Left renal pelvis (tissue), 4 donors: Measurements from ENCODE around the gene SLC16A3. TPM values are rescaled to one million over a fixed set of nuclear protein-coding genes. Genes with fewer than 3 reads are reported as not detected.
"Not testable (repeated sequence)": the region's sequence is repeated elsewhere in the genome, so short reads cannot be mapped to it uniquely, and the experiment has no call there.

Source experiments
- DNase-seq, 4 donors: peaks; one replicate each; pipeline ENCODE4 v3.0.0-alpha.2; 2013; ENCODE audit warnings: low read depth in 4 of 4, low spot score in 3 of 4
- polyA plus RNA-seq, 4 donors: library from polyadenylated mRNA; unstranded; fragments of 120-200 nt; gene quantifications; one replicate each; pipeline ENCODE4 v1.2.1, GENCODE V29; 2013; ENCODE audit not compliant: insufficient read length in 4 of 4

SLC16A3 gene
- polyA plus RNA-seq, 4 donors = 6.6 to 16.3 (median 13.0) TPM

GRCh38 chr17:82203920-82204319 is 24.9 kb upstream of the SLC16A3 start:
- no peak for DNase-seq

GRCh38 chr17:82204831-82205719 is 23.8 kb upstream of the SLC16A3 start:
- DNase-seq = no peak

- peak in 1 of 4 donors; percentile 56 for DNase-seq
Measured at GRCh38 chr17:82205720-82206508, 22.9 kb upstream of the SLC16A3 start.

- not testable (repeated sequence) for DNase-seq
Measured at GRCh38 chr17:82210655-82211054, 18.2 kb upstream of the SLC16A3 start.

- no peak for DNase-seq
Measured at GRCh38 chr17:82212331-82213250, 16.3 kb upstream of the SLC16A3 start, which contains the start of gene CCDC57. Gene CCDC57 (minus strand): TSS chr17:82212842. CDS start chr17:82201944, 10,898 bp downstream.

GRCh38 chr17:82213251-82214011 is 15.4 kb upstream of the SLC16A3 start:
- no peak for DNase-seq

- no peak for DNase-seq
Measured at GRCh38 chr17:82214012-82214628, 14.7 kb upstream of the SLC16A3 start.

GRCh38 chr17:82215095-82215971 is 13.5 kb upstream of the SLC16A3 start:
- DNase-seq = no peak

GRCh38 chr17:82215972-82216300 is 12.9 kb upstream of the SLC16A3 start:
- DNase-seq = no peak

GRCh38 chr17:82216301-82217119 is 12.3 kb upstream of the SLC16A3 start:
- no peak for DNase-seq

- no peak for DNase-seq
Measured at GRCh38 chr17:82217120-82217529, 11.7 kb upstream of the SLC16A3 start.

- no peak for DNase-seq
Measured at GRCh38 chr17:82217530-82218204, 11.2 kb upstream of the SLC16A3 start.

GRCh38 chr17:82218349-82219075 is 10.3 kb upstream of the SLC16A3 start:
- no peak for DNase-seq

GRCh38 chr17:82219083-82219482 is 9.8 kb upstream of the SLC16A3 start:
- DNase-seq = no peak

GRCh38 chr17:82219753-82220709 is 8.8 kb upstream of the SLC16A3 start:
- no peak for DNase-seq
